Frontal cortex (tissue), 4 donors: ENCODE measurements around the gene SMOC2. TPM values are rescaled to one million over a fixed set of nuclear protein-coding genes. Genes with fewer than 3 reads are reported as not detected.

Experiments
- DNase-seq, 2 donors: peaks; one replicate each; pipeline ENCODE4 v3.0.0; 2012; ENCODE audit warnings: low spot score in 2 of 2
- FAIRE-seq: peaks from 2 replicates; lab custom pipeline; 2012; peaks lifted over from hg19 to GRCh38; lab: Jason Lieb, UNC
- total RNA-seq: library from RNA; depleted of rRNA; stranded (reverse); fragments of >200 nt; gene quantifications from one replicate; pipeline ENCODE4 v1.2.3, GENCODE V29; 2014
- donor health status: control.
- donor health status: control.
- donor health status: control.

SMOC2 gene
- total RNA-seq, 1 donor from 2014 or later, result 4.9 TPM

GRCh38 chr6:168611691-168612090 lies 170.7 kb downstream of the SMOC2 start:
- FAIRE-seq, result no peak
- no peak for DNase-seq

- no peak for FAIRE-seq
Measured at GRCh38 chr6:168612586-168612985, 171.6 kb downstream of the SMOC2 start.

GRCh38 chr6:168615837-168616236 lies 174.9 kb downstream of the SMOC2 start:
- FAIRE-seq, result no peak
- DNase-seq, result no peak

More at GRCh38 chr6:168612586-168612985, 171.6 kb downstream of the SMOC2 start:
- DNase-seq, result no peak

- DNase-seq (peak; percentile 52 to 63), FAIRE-seq (no peak)
Measured at GRCh38 chr6:168616816-168617765, 176.1 kb downstream of the SMOC2 start.

- no peak for FAIRE-seq
Measured at GRCh38 chr6:168618546-168619315, 177.7 kb downstream of the SMOC2 start.

GRCh38 chr6:168619560-168620314 lies 178.8 kb downstream of the SMOC2 start:
- no peak for FAIRE-seq
- DNase-seq, result no peak

More at GRCh38 chr6:168618546-168619315, 177.7 kb downstream of the SMOC2 start:
- no peak for DNase-seq

GRCh38 chr6:168620578-168620977 lies 179.6 kb downstream of the SMOC2 start:
- no peak for DNase-seq
- no peak for FAIRE-seq

- no peak for FAIRE-seq
- no peak for DNase-seq
Measured at GRCh38 chr6:168623736-168624135, 182.8 kb downstream of the SMOC2 start.

- FAIRE-seq (no peak), DNase-seq (no peak)
Measured at GRCh38 chr6:168624540-168624939, 183.6 kb downstream of the SMOC2 start.

- no peak for DNase-seq
- FAIRE-seq, result no peak
Measured at GRCh38 chr6:168624948-168625347, 184.0 kb downstream of the SMOC2 start.

- FAIRE-seq, result no peak
Measured at GRCh38 chr6:168625602-168626001, 184.6 kb downstream of the SMOC2 start.

GRCh38 chr6:168626046-168626602 lies 185.1 kb downstream of the SMOC2 start:
- FAIRE-seq (no peak), DNase-seq (no peak)

More at GRCh38 chr6:168625602-168626001, 184.6 kb downstream of the SMOC2 start:
- DNase-seq, result no peak

- FAIRE-seq, result no peak
Measured at GRCh38 chr6:168627506-168628175, 186.7 kb downstream of the SMOC2 start.

GRCh38 chr6:168628176-168628553 lies 187.2 kb downstream of the SMOC2 start:
- FAIRE-seq (no peak), DNase-seq (no peak)

More at GRCh38 chr6:168627506-168628175, 186.7 kb downstream of the SMOC2 start:
- DNase-seq, result no peak

GRCh38 chr6:168628732-168629245 lies 187.8 kb downstream of the SMOC2 start:
- DNase-seq (no peak), FAIRE-seq (no peak)

GRCh38 chr6:168631564-168631963 lies 190.6 kb downstream of the SMOC2 start:
- no peak for FAIRE-seq
- DNase-seq, result no peak

GRCh38 chr6:168632694-168633093 lies 191.7 kb downstream of the SMOC2 start:
- DNase-seq (no peak), FAIRE-seq (no peak)

- no peak for FAIRE-seq
- no peak for DNase-seq
Measured at GRCh38 chr6:168634541-168635328, 193.8 kb downstream of the SMOC2 start.
